PC-3 (cell line): ENCODE measurements around the gene TMEM127. TPM values are rescaled to one million over a fixed set of nuclear protein-coding genes. Genes with fewer than 3 reads are reported as not detected.

Experiments
- ATAC-seq: fragments of 200-7000 bp; cut with Tn5 transposase; 2 replicates; pipeline ENCODE4 v1.9.1; 2020; ENCODE audit warnings: mild to moderate bottlenecking, moderate library complexity
- BruUV-seq: library from RNA; stranded (reverse); fragments of 400-500 nt; replicated peaks from 2 replicates; lab custom pipeline; 2021; lab: Mats Ljungman, UMichigan
- CTCF ChIA-PET: fragments of 300-600 bp; sonication (Branson Sonifier 250); formaldehyde crosslinking; loops from one replicate; lab custom pipeline; 2022; ENCODE audit warnings: antibody characterized with exemption; lab: Charles Lee
- POLR2A ChIA-PET: fragments of 300-600 bp; sonication (Branson Sonifier 250); formaldehyde crosslinking; loops from one replicate; lab custom pipeline; 2022; ENCODE audit warnings: antibody characterized with exemption; ENCODE audit not compliant: unreplicated experiment; lab: Charles Lee
- DNase-seq: peaks from one replicate; pipeline ENCODE4 v3.0.0-alpha.2; 2015
- H2AFZ ChIP-seq: fragments of 300-600 bp; sonication (generic); 2 replicates; pipeline ENCODE4 v1.6.0; 2016; ENCODE audit warnings: antibody characterized with exemption, low read length
- H3F3A ChIP-seq: fragments of 300-600 bp; sonication (generic); one replicate; pipeline ENCODE4 v1.6.0; 2017; ENCODE audit warnings: antibody characterized with exemption, low read length, control low read depth, mild to moderate bottlenecking; ENCODE audit not compliant: unreplicated experiment
- H3K27ac ChIP-seq: fragments of 300-600 bp; sonication (generic); 2 replicates; pipeline ENCODE4 v1.5.1; 2016; ENCODE audit warnings: mild to moderate bottlenecking, low read length
- H3K27me3 ChIP-seq: fragments of 300-600 bp; sonication (generic); 2 replicates; pipeline ENCODE4 v1.6.1; 2016; ENCODE audit warnings: low read length, mixed read lengths
- H3K36me3 ChIP-seq: fragments of 300-600 bp; sonication (generic); 2 replicates; pipeline ENCODE4 v1.6.1; 2016; ENCODE audit warnings: low read depth, mixed run types, low read length, mixed read lengths
- H3K4me1 ChIP-seq: fragments of 300-600 bp; sonication (generic); 2 replicates; pipeline ENCODE4 v1.5.1; 2016; ENCODE audit warnings: low read length; ENCODE audit not compliant: insufficient read depth
- H3K4me2 ChIP-seq: fragments of 300-600 bp; sonication (generic); 2 replicates; pipeline ENCODE4 v1.6.0; 2016; ENCODE audit warnings: low read length
- H3K4me3 ChIP-seq: fragments of 300-600 bp; sonication (generic); 2 replicates; pipeline ENCODE4 v1.5.1; 2016; ENCODE audit warnings: mild to moderate bottlenecking, low read length, mixed read lengths
- H3K79me2 ChIP-seq: fragments of 300-600 bp; sonication (generic); 2 replicates; pipeline ENCODE4 v1.6.1; 2017; ENCODE audit warnings: low read length, mixed read lengths
- H3K9ac ChIP-seq: fragments of 300-600 bp; sonication (generic); 2 replicates; pipeline ENCODE4 v1.6.0; 2016; ENCODE audit warnings: mild to moderate bottlenecking, low read length
- H3K9me2 ChIP-seq: fragments of 300-600 bp; sonication (generic); replicated peaks from 2 replicates; pipeline ENCODE4 v1.6.1; 2016; ENCODE audit warnings: mixed run types, low read length, mixed read lengths
- H3K9me3 ChIP-seq: fragments of 300-600 bp; sonication (generic); 2 replicates; pipeline ENCODE4 v1.6.1; 2016; ENCODE audit warnings: low read length, mixed read lengths
- H4K20me1 ChIP-seq: fragments of 300-600 bp; sonication (generic); 2 replicates; pipeline ENCODE4 v1.6.1; 2016; ENCODE audit warnings: low read length, mixed read lengths
- CTCF ChIP-seq: fragments of 300-600 bp; sonication (generic); conservative IDR thresholded peaks from 2 replicates; pipeline ENCODE4 v1.5.1; 2017; ENCODE audit warnings: antibody characterized with exemption, low read depth, mild to moderate bottlenecking, low read length
- EZH2 ChIP-seq: fragments of 300-600 bp; sonication (generic); IDR thresholded peaks from one replicate; pipeline ENCODE4 v1.6.1; 2017; ENCODE audit warnings: antibody characterized with exemption, mild to moderate bottlenecking, low read length; ENCODE audit not compliant: unreplicated experiment
- EZH2phosphoT487 ChIP-seq: fragments of 300-600 bp; sonication (generic); IDR thresholded peaks from 2 replicates; pipeline ENCODE4 v1.6.1; 2018; ENCODE audit warnings: mild to moderate bottlenecking, antibody characterized with exemption, low read length, borderline replicate concordance
- intact Hi-C: fragments of 100-400 bp; cut with micrococcal nuclease; formaldehyde crosslinking; loops from 2 replicates; pipeline ENCODE4 v1.9.0; 2023
- total RNA-seq: library from RNA; depleted of rRNA; stranded (reverse); fragments of >200 nt; gene quantifications from 2 replicates; pipeline ENCODE4 v1.2.3, GENCODE V29; 2014

The TMEM127 gene
- total RNA-seq, 1 experiment from 2014 or later, result 31.9 TPM

GRCh38 chr2:96267159-96267971, 1.6 kb upstream of the TMEM127 start:
- Histone ChIP-seq H2AFZ (no peak overlapping the region), H3K4me2 (peak overlapping the region; percentile 97), H3K9ac (peak overlapping the region; percentile 94), H3K4me1 (peaks cover 17% of the 10 kb centered on the region), H3K79me2 (peaks cover 56% of the 10 kb centered on the region), H3K36me3 (peaks cover 29% of the 10 kb centered on the region), H3K27ac (no peak overlapping the region), H3K9me3 (no peaks in the 10 kb centered on the region), H3F3A (no peaks in the 10 kb centered on the region), H3K27me3 (no peaks in the 10 kb centered on the region), H3K4me3 (peak overlapping the region; percentile 100), H3K9me2 (no peaks in the 10 kb centered on the region), H4K20me1 (peaks cover 11% of the 10 kb centered on the region; the same call in 1 of the 2 replicates)
- DNase-seq (peak; percentile 52), ATAC-seq (no peak)
- BruUV-seq, result no TSS peak
- POLR2A ChIA-PET, result interaction anchor here (0.6 kb wide), 1 partner anchor 929 kb away, joined by 7 read pairs; no protein-coding TSS in a partner anchor
- CTCF ChIA-PET, result interaction anchor here (0.6 to 1.1 kb wide), 5 partner anchors 49 to 253 kb away, joined by 3 to 17 read pairs (median 5); partner anchors contain the start of gene STARD7
- no peak for TF ChIP-seq EZH2
- peak; percentile 63 for TF ChIP-seq CTCF
- intact Hi-C loops, result loop anchor here (10.0 kb wide), 1 partner anchor 273 kb away; the partner anchor contains the start of gene ANKRD36C

GRCh38 chr2:96265349-96265839, 403 bp downstream of the TMEM127 start:
- no peaks in the 10 kb centered on the region for H3K27me3 ChIP-seq
- ChIA-PET POLR2A (no interaction called here), CTCF (no interaction called here)
- ATAC-seq, result peak; percentile 4
- peaks cover 66% of the 10 kb centered on the region for H3K79me2 ChIP-seq
- intact Hi-C loops, result loop anchor here (2.0 to 10.0 kb wide), 2 partner anchors 127 to 271 kb away; partner anchors contain the start of genes ANKRD36C and ASTL
- DNase-seq, result no peak
- BruUV-seq, result no TSS peak
- H3K27ac ChIP-seq, result no peak overlapping the region
- H4K20me1 ChIP-seq, result peaks cover 17% of the 10 kb centered on the region; the same call in 1 of the 2 replicates
- H3K36me3 ChIP-seq, result peaks cover 24% of the 10 kb centered on the region
- peaks cover 33% of the 10 kb centered on the region for H3K4me1 ChIP-seq
- peak overlapping the region; percentile 91 for H2AFZ ChIP-seq
- H3K9me3 ChIP-seq, result no peaks in the 10 kb centered on the region
- H3K4me2 ChIP-seq, result peak overlapping the region; percentile 94
- peak overlapping the region; percentile 100 for H3K4me3 ChIP-seq
- no peaks in the 10 kb centered on the region for H3K9me2 ChIP-seq
- no peak for TF ChIP-seq EZH2phosphoT487
- TF ChIP-seq EZH2, result no peak
- TF ChIP-seq CTCF, result no peak
- H3F3A ChIP-seq, result no peaks in the 10 kb centered on the region
- peak overlapping the region; percentile 93 for H3K9ac ChIP-seq
